Motor neuron (in vitro differentiated cells): ENCODE measurements around the gene SIRPB1. TPM values are rescaled to one million over a fixed set of nuclear protein-coding genes. Genes with fewer than 3 reads are reported as not detected.

Experiments
- ATAC-seq, 8 experiments: fragments of 200-7000 bp; cut with Tn5 transposase; replicated peaks in 6 of 8; 2 replicates each; pipeline ENCODE4 v1.8.0; 2021; ENCODE audit warnings: mild to moderate bottlenecking in 8 of 8, moderate library complexity in 8 of 8
- H3K27ac ChIP-seq, 2 donors: fragments of 250-450 bp; sonication (Bioruptor Pico); 2 replicates each; pipeline ENCODE4 v1.9.0; 2021; ENCODE audit warnings: antibody characterized with exemption in 2 of 2, mild to moderate bottlenecking in 2 of 2, moderate library complexity in 1 of 2
- H3K4me1 ChIP-seq, 2 donors: fragments of 250-450 bp; sonication (Bioruptor Pico); replicated peaks in 1 of 2; 2 replicates each; pipeline ENCODE4 v1.6.1; 2021; ENCODE audit warnings: antibody characterized with exemption in 2 of 2, mild to moderate bottlenecking in 2 of 2, moderate library complexity in 1 of 2
- H3K4me3 ChIP-seq, 5 donors: fragments of 250-450 bp; sonication (Bioruptor Pico); 2 replicates each; pipeline ENCODE4 v1.9.0; 2021; ENCODE audit warnings: antibody characterized with exemption in 5 of 5, mild to moderate bottlenecking in 5 of 5, moderate library complexity in 4 of 5
- WGBS, 10 experiments: fragments of 450-650 bp; shearing (Covaris generic); methylation state at CpG; one replicate each; pipeline ENCODE4 v1.0.0; 2022; 5-methylcytosine and 5-hydroxymethylcytosine counted together
- in situ Hi-C, 9 experiments: fragments of 400-800 bp; cut with MboI; loops; one replicate each; pipeline ENCODE4 v1.15.0; 2021; ENCODE audit warnings: low sequenced_read_pairs in 9 of 9, low pct_unique_long_range_greater_than_20kb in 2 of 9; ENCODE audit not compliant: unreplicated experiment in 9 of 9
- total RNA-seq, 8 experiments: library from RNA; unstranded; fragments of 300-600 nt; gene quantifications; 2 replicates each; pipeline versions ENCODE4 v1.2.3 to v1.2.4, GENCODE V29; 2022

Gene SIRPB1
- total RNA-seq: 1 to 10 TPM in 1 of 8 experiments, under 1 TPM in 5, not detected in 2; 0.05 to 1.0 (median 0.22) TPM

GRCh38 chr20:1619861-1620444, at the start of gene SIRPB1:
TSS of gene SIRPB1 (minus strand) at chr20:1620009. CDS start at chr20:1619944, 65 bp downstream.
- in situ Hi-C loops: no loop called here
- WGBS, 10 experiments: 33 to 100% (median 77%) methylated on average over 1 to 5 of the region's 5 CpGs; no CpG with 5 or more reads in 4 of the 10 experiments
- Histone ChIP-seq H3K27ac (no peak within 1 kb of the TSS), H3K4me3 (no peak within 1 kb of the TSS), H3K4me1 (no peaks in the 10 kb centered on the region)
- no peak for ATAC-seq

GRCh38 chr20:1669304-1669703, 49.5 kb upstream of the SIRPB1 start:
- no peak overlapping the region for H3K4me3 ChIP-seq
- WGBS, 10 experiments: 11 to 100% (median 80%) methylated on average over 1 to 5 of the region's 5 CpGs; no CpG with 5 or more reads in 3 of the 10 experiments
- H3K27ac ChIP-seq: no peak overlapping the region
- ATAC-seq: peak in 1 of 8 experiments; percentile 49
- no peaks in the 10 kb centered on the region for H3K4me1 ChIP-seq
- in situ Hi-C loops: no loop called here

- Histone ChIP-seq H3K4me1 (no peaks in the 10 kb centered on the region), H3K4me3 (no peak overlapping the region), H3K27ac (no peak overlapping the region)
- WGBS, 10 experiments: 0 to 80% (median 56%) methylated on average over 1 of the region's 1 CpG; no CpG with 5 or more reads in 2 of the 10 experiments
- in situ Hi-C loops: no loop called here
- ATAC-seq: peak in 2 of 8 experiments; percentile 21 to 79
Observed at GRCh38 chr20:1667502-1668085, 47.8 kb upstream of the SIRPB1 start.

- H3K27ac ChIP-seq: no peak overlapping the region
- in situ Hi-C loops: no loop called here
- 39 to 96% (median 71%) methylated on average over 1 to 5 of the region's 5 CpGs; no CpG with 5 or more reads in 1 of the 10 experiments for WGBS, 10 experiments
- no peaks in the 10 kb centered on the region for H3K4me1 ChIP-seq
- ATAC-seq: no peak
- H3K4me3 ChIP-seq: no peak overlapping the region
Observed at GRCh38 chr20:1666802-1667201, 47.0 kb upstream of the SIRPB1 start.

GRCh38 chr20:1665345-1665744, 45.5 kb upstream of the SIRPB1 start:
- Histone ChIP-seq H3K27ac (no peak overlapping the region), H3K4me1 (no peaks in the 10 kb centered on the region), H3K4me3 (no peak overlapping the region)
- in situ Hi-C loops: no loop called here
- no peak for ATAC-seq
- 67 to 94% (median 70%) methylated on average over 1 to 3 of the region's 3 CpGs; no CpG with 5 or more reads in 5 of the 10 experiments for WGBS, 10 experiments

- Histone ChIP-seq H3K27ac (no peak overlapping the region), H3K4me1 (no peaks in the 10 kb centered on the region), H3K4me3 (no peak overlapping the region)
- in situ Hi-C loops: no loop called here
- ATAC-seq: no peak
- WGBS, 10 experiments: 17 to 100% (median 29%) methylated on average over 1 to 5 of the region's 5 CpGs; no CpG with 5 or more reads in 5 of the 10 experiments
Observed at GRCh38 chr20:1664911-1665310, 45.1 kb upstream of the SIRPB1 start.

GRCh38 chr20:1663917-1664316, 44.1 kb upstream of the SIRPB1 start:
- no peak overlapping the region for H3K27ac ChIP-seq
- in situ Hi-C loops: no loop called here
- H3K4me1 ChIP-seq: no peaks in the 10 kb centered on the region
- 0 to 67% (median 54%) methylated on average over 1 to 2 of the region's 2 CpGs; no CpG with 5 or more reads in 2 of the 10 experiments for WGBS, 10 experiments
- no peak overlapping the region for H3K4me3 ChIP-seq
- peak in 2 of 8 experiments; percentile 52 to 86 for ATAC-seq

- Histone ChIP-seq H3K4me1 (no peaks in the 10 kb centered on the region), H3K4me3 (no peak overlapping the region), H3K27ac (no peak overlapping the region)
- no peak for ATAC-seq
- 0 to 83% (median 41%) methylated on average over 1 to 2 of the region's 2 CpGs; no CpG with 5 or more reads in 4 of the 10 experiments for whole genome bisulfite sequencing, 10 experiments
- in situ Hi-C loops: no loop called here
Observed at GRCh38 chr20:1661542-1662299, 41.9 kb upstream of the SIRPB1 start.

- in situ Hi-C loops: no loop called here
- WGBS, 10 experiments: 0 to 28% (median 10%) methylated on average over 1 to 2 of the region's 2 CpGs; no CpG with 5 or more reads in 4 of the 10 experiments
- ATAC-seq: no peak
Observed at GRCh38 chr20:1660246-1660645, 40.4 kb upstream of the SIRPB1 start.

GRCh38 chr20:1657556-1658334, 37.9 kb upstream of the SIRPB1 start, which contains the start of gene SIRPG:
TSS of gene SIRPG (minus strand) at chr20:1657779. CDS start at chr20:1657714, 65 bp downstream.
- Histone ChIP-seq H3K27ac (no peak within 1 kb of the TSS), H3K4me1 (no peaks in the 10 kb centered on the region), H3K4me3 (no peak within 1 kb of the TSS)
- WGBS, 10 experiments: 0 to 60% (median 40%) methylated on average over 1 to 5 of the region's 5 CpGs; no CpG with 5 or more reads in 1 of the 10 experiments
- in situ Hi-C loops: no loop called here
- ATAC-seq: no peak

More at GRCh38 chr20:1660246-1660645, 40.4 kb upstream of the SIRPB1 start:
- no peaks in the 10 kb centered on the region for H3K4me1 ChIP-seq
- H3K4me3 ChIP-seq: no peak overlapping the region
- H3K27ac ChIP-seq: no peak overlapping the region

GRCh38 chr20:1656844-1657243, 37.0 kb upstream of the SIRPB1 start:
- no peak for ATAC-seq
- Histone ChIP-seq H3K27ac (no peak overlapping the region), H3K4me1 (no peaks in the 10 kb centered on the region), H3K4me3 (no peak overlapping the region)
- WGBS, 10 experiments: 24 to 100% (median 89%) methylated on average over 1 to 5 of the region's 5 CpGs; no CpG with 5 or more reads in 1 of the 10 experiments
- in situ Hi-C loops: no loop called here

- Histone ChIP-seq H3K4me3 (no peak overlapping the region), H3K27ac (no peak overlapping the region), H3K4me1 (no peaks in the 10 kb centered on the region)
- ATAC-seq: no peak
- in situ Hi-C loops: no loop called here
Observed at GRCh38 chr20:1654996-1655395, 35.2 kb upstream of the SIRPB1 start.
